HT1080 (cell line): ENCODE data around the gene C10orf90. TPM values are rescaled to one million over a fixed set of nuclear protein-coding genes. Genes with fewer than 3 reads are reported as not detected.

Experiments used
- DNase-seq: peaks from one replicate; pipeline ENCODE4 v3.0.0-alpha.2; 2015; ENCODE audit warnings: low read depth
- total RNA-seq: library from RNA; depleted of rRNA; stranded (reverse); fragments of >200 nt; shearing (Covaris generic); gene quantifications from 2 replicates; pipeline ENCODE4 v1.2.3, GENCODE V29; 2014

The C10orf90 gene
- total RNA-seq, 1 experiment from 2014 or later, result not detected

DNA sequence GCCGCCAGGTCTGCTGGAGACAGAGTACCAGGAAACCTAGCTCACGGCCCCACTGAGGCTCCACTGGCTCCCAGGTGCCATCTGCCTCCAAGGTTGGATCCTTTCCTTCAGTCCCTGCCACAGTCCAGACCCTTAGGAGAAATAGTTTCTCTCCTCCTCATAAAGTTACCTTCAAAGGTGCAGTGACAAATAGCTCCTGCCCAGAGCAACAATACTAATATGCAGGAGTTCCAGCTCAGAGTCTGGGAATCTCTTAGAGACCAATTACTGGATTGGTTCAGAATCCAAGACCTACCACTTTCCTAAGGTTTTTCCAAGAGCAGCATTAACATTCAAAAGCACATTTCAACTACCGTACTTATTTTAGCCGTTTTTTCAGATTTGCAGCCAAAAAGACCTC lies 241.2 kb downstream of the C10orf90 start:
- no peak for DNase-seq

DNA sequence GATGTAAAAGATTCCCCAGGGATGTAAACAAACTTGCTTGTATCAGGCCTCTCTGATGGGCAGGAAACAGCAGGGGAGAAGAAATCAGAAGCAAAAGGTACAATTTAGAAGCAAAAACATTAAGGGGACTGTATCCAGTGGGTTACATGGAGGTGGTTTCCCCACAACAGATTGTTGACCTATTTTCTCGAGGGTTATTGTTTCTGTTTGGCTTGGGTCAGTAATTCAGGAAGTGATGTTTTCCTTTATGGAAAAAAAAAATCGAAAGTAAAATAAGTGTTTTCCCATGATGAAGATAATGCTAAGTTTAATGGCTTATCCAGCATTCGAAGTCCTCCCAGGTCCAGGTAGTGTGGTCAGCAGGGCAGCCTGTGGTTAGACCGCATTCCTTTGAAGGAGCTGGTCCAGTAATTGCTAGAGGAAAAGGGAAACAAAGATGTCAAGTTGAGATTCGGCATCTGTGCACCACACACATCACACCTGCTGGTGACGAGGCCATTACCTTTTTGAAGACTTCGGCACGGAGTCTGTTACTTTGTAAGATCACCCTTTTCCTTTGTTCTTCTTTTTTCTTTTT lies 244.9 kb downstream of the C10orf90 start:
- no peak for DNase-seq

DNA sequence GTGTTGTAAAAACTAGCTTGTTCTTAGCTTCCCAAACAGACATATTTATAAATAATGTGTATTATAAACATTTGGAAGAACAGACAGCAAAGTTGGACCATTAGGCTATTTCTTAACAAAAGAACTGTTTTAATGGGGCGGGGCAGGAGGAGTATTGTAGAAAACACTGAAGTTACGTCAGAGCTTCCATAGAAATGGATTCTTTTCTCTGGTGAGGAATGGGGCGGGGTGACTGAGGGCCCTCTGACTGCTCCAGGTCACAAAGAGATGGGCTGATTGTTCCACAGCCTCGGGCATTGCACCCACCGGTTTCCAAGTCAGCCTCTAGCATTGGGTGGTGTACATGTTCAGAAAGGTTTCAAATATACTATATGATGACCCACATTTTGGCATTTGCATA lies 245.5 kb downstream of the C10orf90 start:
- no peak for DNase-seq

DNA sequence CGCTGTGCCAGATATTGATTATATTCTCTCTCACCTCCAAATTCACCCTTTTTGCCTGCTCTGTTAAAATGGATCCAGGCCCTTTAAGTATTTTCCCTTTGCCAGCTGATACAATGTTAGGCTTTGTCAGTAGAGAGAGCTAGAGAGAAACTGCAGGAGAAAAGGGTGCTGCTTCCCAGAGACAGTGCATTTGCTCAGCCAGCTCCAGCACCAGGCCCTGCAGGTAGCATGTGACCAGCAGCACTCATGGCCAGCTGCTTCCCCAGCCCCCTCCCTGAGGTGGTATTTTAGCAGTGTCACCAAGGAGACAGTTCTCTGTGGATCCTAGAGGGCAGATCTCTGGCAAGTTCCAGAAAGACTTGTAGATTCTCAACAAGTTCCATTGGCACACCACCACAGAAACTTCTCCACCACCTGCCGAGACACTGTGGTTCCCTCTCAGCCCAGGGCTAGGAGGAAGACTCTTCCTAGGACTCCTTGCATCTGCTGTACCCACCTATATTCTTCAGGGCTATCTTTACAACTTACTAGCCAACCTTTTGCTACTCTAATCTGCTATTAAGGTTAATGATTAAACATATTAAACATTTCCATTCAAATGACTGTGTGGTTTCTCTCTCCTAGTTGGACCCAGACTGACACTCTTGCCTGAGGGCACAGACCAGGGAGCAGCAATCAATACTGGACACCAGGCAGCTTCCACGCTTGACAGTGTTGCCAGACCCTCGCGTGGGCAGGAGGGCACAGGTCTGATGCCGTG lies 246.6 kb downstream of the C10orf90 start:
- no peak for DNase-seq

DNA sequence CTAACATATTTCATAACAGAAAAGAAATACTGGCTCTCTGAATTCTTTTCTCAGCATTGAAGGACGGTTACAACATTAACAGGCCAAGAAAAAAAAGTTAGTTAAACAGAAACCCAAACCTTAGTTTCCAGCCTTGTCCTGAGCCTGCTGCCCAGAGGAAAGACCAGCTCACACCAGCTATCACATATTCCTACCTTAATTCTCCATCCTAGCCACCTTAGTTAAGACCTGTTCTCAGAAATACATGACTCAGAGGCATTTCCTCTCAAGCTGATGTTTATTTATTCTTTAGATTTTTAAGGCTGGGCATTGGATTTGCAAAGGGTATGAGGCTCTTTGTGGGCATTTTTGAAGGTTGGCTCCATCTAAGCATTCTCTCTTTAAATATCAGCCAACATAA lies 247.9 kb downstream of the C10orf90 start:
- peak; percentile 48 for DNase-seq

DNA sequence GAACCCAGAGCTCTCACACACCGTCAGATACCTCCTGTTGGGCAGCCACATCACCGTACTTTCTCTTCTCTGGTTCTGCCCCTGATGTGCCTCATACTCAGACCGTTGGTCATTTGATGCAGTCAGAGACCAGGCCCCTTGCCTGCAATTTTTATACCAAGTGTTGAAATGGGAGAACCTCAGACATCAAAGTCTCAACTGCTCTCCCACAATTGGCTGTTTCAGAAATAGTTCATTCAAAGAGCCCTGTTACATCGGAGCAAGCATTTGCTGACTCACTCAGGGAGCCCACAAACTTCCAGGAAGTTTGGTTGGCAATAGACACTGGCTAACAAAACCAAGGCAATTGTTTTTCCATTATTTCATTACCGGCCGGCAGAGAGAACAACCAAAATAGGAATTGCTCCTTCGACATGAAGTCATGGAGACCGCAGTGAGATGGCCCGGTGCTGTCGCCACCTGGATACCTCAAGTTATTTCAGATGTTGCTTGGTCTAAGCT lies 248.7 kb downstream of the C10orf90 start:
- DNase-seq, result peak; percentile 99

DNA sequence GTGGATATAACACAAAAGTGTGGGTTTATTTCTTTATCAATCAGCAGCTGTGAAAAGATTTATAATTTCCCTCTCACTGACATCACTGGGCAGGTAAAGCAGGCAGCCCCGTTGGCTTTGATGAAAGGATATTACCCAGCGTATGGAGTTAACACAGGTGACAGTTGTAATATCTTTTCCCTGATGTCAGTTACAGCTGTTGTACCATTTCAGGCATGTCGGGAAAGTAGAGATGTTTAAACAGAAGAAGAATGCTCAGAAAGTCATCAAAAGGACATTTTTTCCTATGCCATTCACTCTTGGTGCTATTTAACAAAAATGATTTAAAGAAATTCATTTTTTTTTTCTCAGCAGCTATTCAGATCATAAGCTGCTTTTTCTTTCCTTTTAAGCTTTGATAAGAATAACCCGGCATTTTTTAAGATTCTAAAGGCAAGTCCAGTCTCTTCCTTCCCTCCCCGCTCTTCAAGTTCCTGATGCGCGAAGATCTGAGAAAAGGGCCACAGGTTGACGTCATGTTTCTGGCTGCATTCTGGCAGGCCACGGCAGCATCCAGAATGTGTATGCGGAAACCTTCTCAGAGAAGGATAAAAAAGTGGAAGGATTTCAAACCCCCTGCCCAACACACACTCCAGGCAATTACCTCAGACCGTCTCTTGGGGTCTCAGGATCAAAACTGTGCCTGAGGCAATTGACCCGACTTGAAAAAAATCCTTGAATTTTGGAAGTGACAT lies 249.8 kb downstream of the C10orf90 start:
- no peak for DNase-seq

DNA sequence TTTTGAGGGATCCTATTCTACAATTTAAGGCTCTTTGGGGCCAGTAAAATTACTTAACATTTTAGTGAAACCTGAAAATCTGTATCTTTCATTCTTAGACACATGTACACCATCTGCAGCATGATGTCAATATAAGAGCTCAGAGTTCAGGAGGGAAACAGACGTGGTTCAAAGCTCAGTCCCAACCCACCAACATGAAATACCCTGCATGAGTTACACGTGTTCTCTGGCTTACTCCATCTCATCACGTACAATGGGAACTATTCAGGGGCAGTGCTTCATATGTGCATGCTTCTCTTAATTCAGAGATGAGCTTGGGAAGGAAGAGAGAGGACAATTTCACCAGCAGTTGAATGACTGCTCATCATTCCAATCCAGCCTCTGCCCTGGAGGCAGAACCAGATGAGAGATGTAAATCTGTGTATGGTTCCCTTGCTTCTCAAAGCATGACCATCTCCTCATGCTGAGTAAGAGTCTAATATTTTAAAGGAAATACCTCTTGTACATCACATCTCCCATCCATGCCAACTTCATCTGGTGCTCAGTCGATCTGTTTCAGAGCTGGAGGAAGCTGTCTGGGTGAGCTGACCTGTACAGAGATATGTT lies 253.2 kb downstream of the C10orf90 start:
- no peak for DNase-seq

DNA sequence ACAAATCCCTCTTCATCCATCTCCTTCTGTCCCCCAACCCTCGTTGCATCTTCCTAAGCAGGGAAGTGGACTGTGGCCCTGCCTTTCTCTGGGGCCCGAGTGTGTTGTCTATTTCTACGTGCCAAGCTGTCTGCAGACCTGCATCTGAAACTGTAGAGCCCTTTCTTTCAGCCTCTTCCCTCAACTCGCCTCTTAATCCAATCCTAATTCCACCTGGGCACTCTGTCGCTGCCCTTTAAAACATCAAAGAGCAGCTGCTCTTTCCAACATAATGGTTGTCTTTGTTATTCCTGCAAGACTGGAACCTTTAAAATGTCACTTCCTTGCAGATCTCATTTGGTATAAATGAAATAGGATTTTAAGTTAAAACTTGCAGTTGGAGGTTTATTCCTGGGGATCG lies 260.7 kb downstream of the C10orf90 start:
- no peak for DNase-seq

DNA sequence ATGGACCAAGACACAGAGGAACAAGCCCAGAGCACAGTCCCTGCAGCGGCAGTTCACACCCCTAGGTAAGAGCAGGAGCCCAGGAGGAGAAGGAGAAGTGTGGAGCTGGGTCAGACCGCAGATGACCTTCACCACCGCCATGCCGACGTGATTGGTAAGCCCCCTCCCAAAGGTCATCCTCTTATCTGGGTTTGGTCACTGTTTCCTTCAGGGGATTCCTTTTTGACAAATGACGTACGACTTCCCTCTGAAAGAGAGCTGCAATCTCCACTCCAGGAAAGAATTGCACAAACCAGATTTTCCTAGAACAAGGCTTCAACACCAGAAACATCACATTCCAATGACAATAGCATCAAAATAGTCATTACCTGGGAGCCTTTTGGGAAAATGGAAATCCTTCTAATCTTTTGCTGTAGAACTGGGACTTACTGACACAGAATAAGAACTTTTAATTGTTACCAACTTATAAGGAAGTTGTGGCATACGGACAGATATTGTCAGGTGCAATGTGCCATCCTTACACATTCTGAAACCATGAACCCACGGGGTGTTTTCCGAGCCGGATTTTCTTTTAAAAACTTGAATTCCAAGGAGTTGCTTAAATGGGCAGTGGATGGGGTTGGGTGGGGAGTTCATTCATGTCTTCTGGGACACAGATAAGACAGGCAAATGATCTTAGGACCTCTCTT lies 261.4 kb downstream of the C10orf90 start:
- no peak for DNase-seq

DNA sequence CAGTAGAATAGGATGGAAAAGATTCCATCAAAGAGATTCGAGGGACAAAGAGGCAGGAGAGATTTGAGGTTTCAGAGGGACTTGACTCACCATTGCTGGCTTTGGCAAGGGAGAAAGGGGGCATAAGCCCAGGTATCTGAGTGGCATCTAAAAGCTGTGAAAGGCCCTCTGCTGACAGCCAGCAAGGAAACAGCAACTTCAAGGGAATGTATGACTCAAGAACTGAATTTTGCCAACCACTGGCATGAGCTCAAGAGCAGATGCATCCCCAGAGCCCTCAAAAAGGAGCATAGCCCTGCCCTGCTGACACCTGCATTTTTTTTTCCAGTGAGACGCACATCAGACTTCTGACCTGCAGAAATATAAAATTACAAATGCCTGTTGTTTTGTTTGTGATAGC lies 262.7 kb downstream of the C10orf90 start:
- DNase-seq, result peak; percentile 81

DNA sequence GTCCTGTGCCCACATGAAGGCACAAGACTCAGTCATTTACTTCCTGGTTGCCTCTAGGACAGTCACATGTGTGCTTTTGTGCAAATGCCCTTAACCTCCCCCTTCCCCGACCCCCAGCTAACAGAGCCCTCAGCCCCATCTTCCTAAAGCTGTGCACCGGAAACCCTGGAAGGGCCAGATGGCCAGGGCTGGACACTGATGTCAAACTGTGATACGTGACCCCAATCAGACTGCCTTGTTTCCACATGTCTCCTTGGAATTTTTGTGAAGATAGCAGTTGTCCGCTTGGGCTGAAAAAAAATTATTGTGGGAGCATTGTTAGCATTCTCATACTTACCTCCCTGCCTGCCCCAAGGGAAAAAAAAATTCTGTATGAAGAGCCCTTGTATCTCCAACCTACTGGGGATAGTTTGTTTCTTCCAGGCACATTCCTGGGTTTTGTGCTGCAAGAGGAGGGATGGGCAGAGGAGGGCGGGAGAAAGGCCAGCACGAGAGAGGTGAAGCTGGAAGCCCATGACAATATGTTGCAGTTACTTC lies 265.2 kb downstream of the C10orf90 start:
- no peak for DNase-seq

DNA sequence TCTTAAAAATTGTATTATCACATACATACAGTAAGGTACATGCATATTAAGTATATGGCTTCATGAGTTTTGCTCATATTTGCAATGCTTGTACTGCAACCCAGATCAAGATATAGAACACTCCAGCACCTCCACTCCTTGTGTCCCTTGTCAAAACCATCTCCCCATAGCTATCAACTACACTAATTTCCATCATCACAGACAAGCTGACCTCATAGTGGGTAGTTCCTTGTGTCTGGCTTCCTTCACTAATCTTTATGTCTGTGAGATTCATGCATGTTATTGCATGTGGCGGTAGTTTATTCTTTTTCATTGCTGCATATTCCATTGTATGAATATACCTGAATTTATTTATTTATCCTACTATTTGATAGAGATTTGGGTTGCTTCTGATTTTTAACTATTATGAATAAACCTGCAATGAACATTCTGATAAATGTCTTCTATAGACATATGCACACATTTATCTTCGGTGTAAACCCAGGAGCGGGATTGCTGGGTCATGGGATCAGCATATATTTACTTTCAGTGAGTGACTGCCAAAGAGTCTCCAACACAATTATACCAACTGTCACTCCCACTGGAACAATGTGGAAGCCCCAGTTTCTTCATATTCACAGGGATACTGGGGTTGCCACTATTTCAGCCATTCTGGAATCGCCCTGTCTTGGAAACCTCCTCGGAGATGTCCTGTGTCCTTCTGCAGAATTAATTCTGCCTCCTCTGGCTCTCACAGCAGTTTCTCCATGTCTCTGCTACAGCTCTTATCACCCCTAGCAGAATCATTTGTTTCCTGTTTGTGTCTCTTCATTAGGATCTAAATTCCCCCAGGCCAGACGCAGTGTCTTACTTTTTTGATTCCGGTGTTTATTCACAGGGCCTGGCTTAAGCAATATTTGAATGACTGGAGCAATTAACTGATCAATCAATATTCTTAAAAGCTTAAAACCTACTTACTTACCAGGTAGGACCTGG lies 267.5 kb downstream of the C10orf90 start:
- no peak for DNase-seq

DNA sequence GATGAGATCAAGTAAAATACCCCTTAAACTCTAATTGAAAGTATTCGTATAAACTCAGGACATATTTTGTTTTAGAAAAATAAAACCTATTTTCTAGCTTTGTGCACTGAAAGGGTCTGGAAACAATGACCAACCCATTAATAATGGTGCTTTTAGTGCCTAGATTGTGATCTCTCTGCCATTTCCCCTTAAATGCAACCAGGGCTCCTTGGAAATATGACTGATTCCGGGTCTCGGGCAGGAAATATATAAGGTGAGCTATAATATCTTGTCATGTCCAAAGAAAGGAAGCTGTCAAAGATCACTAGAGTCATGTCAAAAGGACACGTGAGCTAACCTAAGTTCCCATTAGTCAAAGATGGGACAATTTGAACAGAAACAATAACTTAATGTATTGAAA lies 269.9 kb downstream of the C10orf90 start:
- DNase-seq, result no peak

DNA sequence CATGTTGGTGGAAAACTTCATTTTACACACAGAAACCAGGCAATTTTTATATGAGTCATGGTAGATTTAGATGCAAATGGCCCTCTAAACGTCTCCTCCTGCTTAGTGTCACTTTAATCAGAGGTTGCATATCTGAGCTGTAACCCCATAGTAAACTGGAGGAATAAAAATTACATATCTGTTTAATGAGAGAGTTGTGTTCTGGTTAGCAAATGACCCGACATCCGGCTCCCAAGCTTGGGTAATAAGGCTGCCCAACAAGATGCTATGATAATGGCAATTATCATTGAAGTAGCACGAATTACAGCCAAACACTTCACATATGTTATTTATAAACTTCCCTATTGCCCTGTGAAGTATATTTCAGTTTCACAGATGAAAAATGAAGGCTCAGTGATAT lies 271.6 kb downstream of the C10orf90 start:
- DNase-seq, result no peak

DNA sequence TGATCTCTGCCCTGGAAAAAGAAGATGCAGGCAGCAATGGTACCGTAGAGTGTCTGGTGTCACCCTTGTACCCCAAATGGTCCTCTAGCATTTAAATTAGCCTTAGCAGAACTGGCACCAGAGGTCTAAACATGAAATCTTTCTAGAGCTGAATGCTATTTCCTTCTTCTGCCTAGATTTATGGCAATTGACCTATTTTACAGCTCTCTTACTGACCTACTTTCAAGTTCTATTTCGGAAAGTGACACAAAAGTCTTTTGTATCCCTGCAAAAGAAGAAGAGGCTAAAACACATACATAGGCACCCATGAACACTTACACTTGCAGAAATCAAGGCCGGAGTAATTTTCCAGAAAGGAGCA lies 272.1 kb downstream of the C10orf90 start:
- DNase-seq, result no peak

DNA sequence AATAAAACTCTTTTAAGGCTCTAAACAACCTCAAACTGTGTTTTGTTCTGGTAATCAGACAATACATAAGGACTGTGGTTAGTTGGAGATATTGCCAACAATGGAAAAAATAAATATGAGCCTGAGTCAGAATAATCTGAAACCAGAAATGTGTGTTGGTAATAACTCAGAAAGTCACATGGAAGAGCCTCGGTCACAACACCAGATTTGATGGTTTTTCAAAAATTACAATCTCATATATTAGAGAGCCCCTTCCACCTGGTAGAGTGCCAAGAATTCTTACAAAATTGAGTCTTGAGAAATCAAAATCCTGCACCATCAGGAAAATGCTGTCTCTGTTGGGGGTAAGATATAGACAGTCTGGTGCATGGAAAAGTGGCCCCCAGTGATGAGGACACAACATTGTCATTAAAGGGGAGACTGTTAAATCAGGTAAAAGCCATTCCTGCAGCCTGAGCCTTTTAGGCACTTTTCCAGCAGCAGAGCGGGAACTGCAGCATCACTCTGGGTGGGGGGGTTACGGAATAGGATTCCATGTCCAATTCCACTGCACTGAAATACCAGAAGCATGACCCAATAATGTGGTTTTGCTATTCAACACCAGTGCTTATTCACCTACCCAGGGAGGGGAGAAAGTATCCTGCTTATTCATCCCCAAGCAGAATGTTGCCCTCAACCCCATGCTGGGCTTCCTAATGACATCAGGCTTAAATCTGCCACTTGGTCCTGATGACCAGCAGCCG lies 272.7 kb downstream of the C10orf90 start:
- peak; percentile 98 for DNase-seq

DNA sequence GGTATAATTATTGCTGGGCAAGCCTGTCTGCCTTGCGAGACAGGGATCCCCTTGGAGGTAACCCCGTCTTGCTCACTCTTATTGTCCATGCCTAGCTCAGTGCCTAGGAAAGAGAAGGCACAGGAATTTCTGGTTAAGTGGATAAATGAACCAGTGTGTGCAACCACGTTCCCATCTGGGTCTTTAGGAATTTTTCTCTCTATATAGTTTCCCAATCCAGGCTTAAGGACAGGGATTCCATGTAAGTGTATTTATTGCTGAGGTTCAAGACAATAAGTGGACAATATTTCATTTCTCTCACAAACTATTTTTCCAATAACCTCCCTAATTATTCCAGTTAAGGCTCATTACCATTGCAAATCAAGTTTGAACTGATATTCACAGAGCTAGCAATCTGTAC lies 273.3 kb downstream of the C10orf90 start:
- DNase-seq, result no peak

DNA sequence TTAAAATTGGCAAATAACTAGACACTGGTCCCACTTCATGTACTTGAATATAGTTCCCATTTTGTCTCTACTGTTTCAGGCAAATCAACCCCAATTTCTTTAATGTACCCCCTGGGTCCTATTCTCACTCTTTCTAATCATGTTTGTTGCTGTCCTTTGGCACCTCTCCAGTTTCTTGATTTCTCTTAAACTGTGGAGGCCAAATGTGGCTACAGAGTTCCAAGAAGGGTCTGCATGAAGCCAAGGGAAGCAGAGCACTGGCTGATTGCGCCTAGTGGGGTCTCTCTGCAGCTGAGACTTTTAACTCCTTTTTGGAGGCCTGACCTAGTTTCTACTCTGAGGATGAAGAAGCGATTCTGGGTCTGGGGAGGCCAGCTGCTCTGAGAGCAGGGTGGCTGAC lies 275.5 kb downstream of the C10orf90 start:
- no peak for DNase-seq
